Measurements from ENCODE around the gene AGPAT4.

Gene AGPAT4

DNA sequence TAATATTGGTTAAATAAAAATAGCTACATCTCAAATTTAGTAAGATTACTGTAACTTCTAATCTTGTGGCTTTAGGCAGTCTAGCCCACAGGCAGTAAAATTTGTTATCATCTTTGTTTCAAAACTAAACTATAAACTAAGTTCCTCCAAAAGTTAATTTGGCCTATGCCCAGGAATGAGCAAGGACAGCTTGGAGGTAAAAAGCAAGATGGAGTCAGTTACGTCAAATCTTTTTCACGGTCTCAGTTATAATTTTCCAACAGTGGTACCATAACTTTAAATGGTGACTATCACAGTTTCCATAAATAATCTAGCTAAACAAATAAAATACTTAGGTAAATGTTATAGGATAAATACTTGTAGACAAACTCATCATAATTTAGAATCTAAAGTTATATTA, 63.0 kb downstream of the AGPAT4 start:
- Histone ChIP-seq H2AFZ (ENCODE audit: low read length) (no peak overlapping the region), H3K9me2 (replicated peaks; ENCODE audit: low read depth, low read length) (no peaks in the 10 kb centered on the region), H3K9me3 (ENCODE audit: insufficient read depth, low read depth, low read length) (peaks cover 22% of the 10 kb centered on the region), H3K4me1 (ENCODE audit: insufficient read depth, low read length, poor library complexity, severe bottlenecking) (no peaks in the 10 kb centered on the region), H3K4me3 (ENCODE audit: low read length, poor library complexity, severe bottlenecking) (no peak overlapping the region), H3F3A (ENCODE audit: low read depth) (no peaks in the 10 kb centered on the region), H3K9ac (ENCODE audit: low read depth, low read length, poor library complexity, severe bottlenecking) (no peak overlapping the region), H3K36me3 (ENCODE audit: insufficient read depth, low read length) (no peaks in the 10 kb centered on the region), H3K79me2 (ENCODE audit: insufficient read depth, low read length) (no peaks in the 10 kb centered on the region), H3K4me2 (ENCODE audit: low read depth, low read length, poor library complexity, severe bottlenecking) (no peak overlapping the region), H3K27me3 (ENCODE audit: insufficient read depth, low read length, poor library complexity, severe bottlenecking) (no peaks in the 10 kb centered on the region), H4K20me1 (ENCODE audit: insufficient read depth, low read length, poor library complexity, severe bottlenecking) (no peaks in the 10 kb centered on the region)
- TF ChIP-seq EZH2phosphoT487 (IDR thresholded peaks at IDR 0.05; ENCODE audit: borderline replicate concordance): no peak
- TF ChIP-seq, protein P1, sequence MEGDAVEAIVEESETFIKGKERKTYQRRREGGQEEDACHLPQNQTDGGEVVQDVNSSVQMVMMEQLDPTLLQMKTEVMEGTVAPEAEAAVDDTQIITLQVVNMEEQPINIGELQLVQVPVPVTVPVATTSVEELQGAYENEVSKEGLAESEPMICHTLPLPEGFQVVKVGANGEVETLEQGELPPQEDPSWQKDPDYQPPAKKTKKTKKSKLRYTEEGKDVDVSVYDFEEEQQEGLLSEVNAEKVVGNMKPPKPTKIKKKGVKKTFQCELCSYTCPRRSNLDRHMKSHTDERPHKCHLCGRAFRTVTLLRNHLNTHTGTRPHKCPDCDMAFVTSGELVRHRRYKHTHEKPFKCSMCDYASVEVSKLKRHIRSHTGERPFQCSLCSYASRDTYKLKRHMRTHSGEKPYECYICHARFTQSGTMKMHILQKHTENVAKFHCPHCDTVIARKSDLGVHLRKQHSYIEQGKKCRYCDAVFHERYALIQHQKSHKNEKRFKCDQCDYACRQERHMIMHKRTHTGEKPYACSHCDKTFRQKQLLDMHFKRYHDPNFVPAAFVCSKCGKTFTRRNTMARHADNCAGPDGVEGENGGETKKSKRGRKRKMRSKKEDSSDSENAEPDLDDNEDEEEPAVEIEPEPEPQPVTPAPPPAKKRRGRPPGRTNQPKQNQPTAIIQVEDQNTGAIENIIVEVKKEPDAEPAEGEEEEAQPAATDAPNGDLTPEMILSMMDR (conservative IDR thresholded peaks at IDR 0.05; ENCODE audit: low read length): no peak

DNA sequence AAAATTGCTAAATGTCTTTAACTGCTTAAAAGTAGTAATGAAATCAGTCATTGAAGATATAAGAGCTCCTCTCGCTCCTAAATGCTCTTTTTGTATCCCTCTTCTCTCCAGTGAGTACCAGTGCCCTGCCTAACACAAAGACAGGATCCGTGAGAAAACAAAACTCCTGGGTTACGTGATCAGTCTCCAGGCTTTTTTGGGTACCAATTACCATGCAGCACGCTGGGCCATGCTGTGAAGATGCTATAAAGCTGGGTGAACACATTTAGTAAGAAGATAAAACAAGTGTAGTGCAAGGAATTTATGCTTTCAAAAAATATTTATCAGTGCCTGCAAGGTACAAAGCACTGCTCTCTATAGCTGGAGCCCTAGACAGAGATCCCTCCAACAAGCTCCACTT, 66.7 kb downstream of the AGPAT4 start:
- H2AFZ ChIP-seq (ENCODE audit: low read length): no peak overlapping the region
- no peak for TF ChIP-seq EZH2phosphoT487 (IDR thresholded peaks at IDR 0.05; ENCODE audit: borderline replicate concordance)
- TF ChIP-seq, protein P1 (conservative IDR thresholded peaks at IDR 0.05; ENCODE audit: low read length): no peak
- no peaks in the 10 kb centered on the region for H4K20me1 ChIP-seq (ENCODE audit: insufficient read depth, low read length, poor library complexity, severe bottlenecking)
- H3K9me3 ChIP-seq (ENCODE audit: insufficient read depth, low read depth, low read length): peaks cover 15% of the 10 kb centered on the region; the same call in 1 of the 2 replicates
- no peaks in the 10 kb centered on the region for H3K36me3 ChIP-seq (ENCODE audit: insufficient read depth, low read length)
- H3K4me1 ChIP-seq (ENCODE audit: insufficient read depth, low read length, poor library complexity, severe bottlenecking): no peaks in the 10 kb centered on the region
- H3K4me3 ChIP-seq (ENCODE audit: low read length, poor library complexity, severe bottlenecking): no peak overlapping the region
- H3K9ac ChIP-seq (ENCODE audit: low read depth, low read length, poor library complexity, severe bottlenecking): no peak overlapping the region
- no peaks in the 10 kb centered on the region for H3F3A ChIP-seq (ENCODE audit: low read depth)
- H3K9me2 ChIP-seq (replicated peaks; ENCODE audit: low read depth, low read length): no peaks in the 10 kb centered on the region
- H3K79me2 ChIP-seq (ENCODE audit: insufficient read depth, low read length): no peaks in the 10 kb centered on the region
- H3K4me2 ChIP-seq (ENCODE audit: low read depth, low read length, poor library complexity, severe bottlenecking): no peak overlapping the region
- H3K27me3 ChIP-seq (ENCODE audit: insufficient read depth, low read length, poor library complexity, severe bottlenecking): no peaks in the 10 kb centered on the region

DNA sequence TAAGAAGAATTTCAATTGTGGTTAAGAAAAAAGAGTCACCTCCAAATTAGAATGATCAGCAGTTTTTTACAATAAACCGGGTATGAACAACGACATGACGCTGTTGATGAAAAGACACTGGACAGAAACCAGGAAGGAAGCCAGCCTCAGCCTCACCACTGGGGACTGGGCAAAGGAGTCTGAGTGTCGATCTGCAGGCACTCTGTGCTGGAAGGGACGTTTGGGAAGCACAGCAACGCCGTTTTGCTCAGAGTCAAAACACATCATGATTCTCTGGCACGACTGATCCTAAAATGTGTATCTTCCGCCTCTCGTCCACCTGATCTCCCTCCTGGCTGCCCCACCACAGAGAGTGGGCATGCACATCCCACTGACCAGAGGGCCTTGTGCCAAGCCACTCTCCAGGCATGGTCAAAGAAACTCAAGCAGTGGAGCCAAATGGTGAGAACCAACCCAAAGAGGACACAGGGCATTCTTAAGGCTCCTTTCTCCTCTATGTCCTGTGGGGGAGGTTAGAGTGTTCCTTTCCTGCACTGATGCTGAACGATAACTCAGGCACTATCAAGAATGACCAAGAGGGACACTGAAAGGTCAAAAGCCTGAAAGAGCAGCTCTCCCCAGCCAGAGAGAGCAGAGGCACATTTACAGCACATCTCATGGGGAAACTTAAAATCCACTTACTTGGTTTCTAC, 68.8 kb downstream of the AGPAT4 start:
- Histone ChIP-seq H3K36me3 (ENCODE audit: insufficient read depth, low read length) (no peaks in the 10 kb centered on the region), H3K4me3 (ENCODE audit: low read length, poor library complexity, severe bottlenecking) (no peak overlapping the region), H2AFZ (ENCODE audit: low read length) (no peak overlapping the region), H3K9me2 (replicated peaks; ENCODE audit: low read depth, low read length) (no peaks in the 10 kb centered on the region), H3K9me3 (ENCODE audit: insufficient read depth, low read depth, low read length) (peaks cover 6% of the 10 kb centered on the region; the same call in 1 of the 2 replicates), H3K4me2 (ENCODE audit: low read depth, low read length, poor library complexity, severe bottlenecking) (no peak overlapping the region), H3F3A (ENCODE audit: low read depth) (no peaks in the 10 kb centered on the region), H3K27me3 (ENCODE audit: insufficient read depth, low read length, poor library complexity, severe bottlenecking) (no peaks in the 10 kb centered on the region), H3K79me2 (ENCODE audit: insufficient read depth, low read length) (no peaks in the 10 kb centered on the region), H3K9ac (ENCODE audit: low read depth, low read length, poor library complexity, severe bottlenecking) (no peak overlapping the region), H3K4me1 (ENCODE audit: insufficient read depth, low read length, poor library complexity, severe bottlenecking) (no peaks in the 10 kb centered on the region), H4K20me1 (ENCODE audit: insufficient read depth, low read length, poor library complexity, severe bottlenecking) (no peaks in the 10 kb centered on the region)
- TF ChIP-seq, protein P1 (conservative IDR thresholded peaks at IDR 0.05; ENCODE audit: low read length): no peak
- TF ChIP-seq EZH2phosphoT487 (IDR thresholded peaks at IDR 0.05; ENCODE audit: borderline replicate concordance): no peak
